ENCODE data around the gene SKAP1. TPM values are rescaled to one million over a fixed set of nuclear protein-coding genes. Genes with fewer than 3 reads are reported as not detected.

SKAP1 gene
- total RNA-seq, 1 donor from 2014 or later: not detected

- H3K4me3 ChIP-seq (ENCODE audit: insufficient read depth, low read depth, low read length): no peak overlapping the region
- peaks cover 20% of the 10 kb centered on the region for H3K27me3 Mint-ChIP-seq (ENCODE audit: low read depth, unreplicated experiment)
- no peak overlapping the region for H3K27ac Mint-ChIP-seq (ENCODE audit: unreplicated experiment)
Measured at GRCh38 chr17:48328457-48328856, 101.6 kb downstream of the SKAP1 start.

GRCh38 chr17:48326310-48326709, 103.7 kb downstream of the SKAP1 start:
- no peaks in the 10 kb centered on the region for H3K9me3 Mint-ChIP-seq (ENCODE audit: unreplicated experiment)
- no peak overlapping the region for H3K9ac ChIP-seq (ENCODE audit: low read length)
- no peaks in the 10 kb centered on the region for H3K4me1 Mint-ChIP-seq (ENCODE audit: low read depth, unreplicated experiment)
- no peaks in the 10 kb centered on the region for H3K9me3 ChIP-seq (ENCODE audit: insufficient read depth, low read depth, low read length)
- H3K4me3 Mint-ChIP-seq (ENCODE audit: unreplicated experiment): no peak overlapping the region
- FAIRE-seq: no peak
- no peaks in the 10 kb centered on the region for H3K79me2 ChIP-seq (ENCODE audit: insufficient read depth, low read length)
- H4K20me1 ChIP-seq (ENCODE audit: insufficient read depth, low read length): no peaks in the 10 kb centered on the region
- no peak overlapping the region for H3K4me2 ChIP-seq (ENCODE audit: low read length)
- TF ChIP-seq EZH2 (IDR thresholded peaks at IDR 0.05; ENCODE audit: insufficient read depth, low read length) (no peak), CTCF (IDR thresholded peaks at IDR 0.05; ENCODE audit: insufficient read depth, low read depth, low read length) (no peak)
- no peaks in the 10 kb centered on the region for H3K36me3 Mint-ChIP-seq (ENCODE audit: low read depth, unreplicated experiment)
- H3K27me3 Mint-ChIP-seq (ENCODE audit: low read depth, unreplicated experiment): peaks cover 29% of the 10 kb centered on the region
- no peaks in the 10 kb centered on the region for H3K36me3 ChIP-seq (ENCODE audit: insufficient read depth, low read length)
- no peak overlapping the region for H3K4me3 ChIP-seq (ENCODE audit: insufficient read depth, low read depth, low read length)
- DNase-seq (ENCODE audit: low read depth): no peak
- H3K27ac Mint-ChIP-seq (ENCODE audit: unreplicated experiment): no peak overlapping the region
- H3K4me1 ChIP-seq (ENCODE audit: insufficient read depth, low read length): no peaks in the 10 kb centered on the region
- H2AFZ ChIP-seq (ENCODE audit: low read depth, low read length): no peak overlapping the region
- peaks cover 56% of the 10 kb centered on the region for H3K27me3 ChIP-seq (ENCODE audit: insufficient read depth, low read length)
- no peak overlapping the region for H3K27ac ChIP-seq (ENCODE audit: low read depth, low read length)

More at GRCh38 chr17:48328457-48328856, 101.6 kb downstream of the SKAP1 start:
- DNase-seq (ENCODE audit: low read depth) (no peak), FAIRE-seq (no peak)
- Mint-ChIP-seq H3K9me3 (ENCODE audit: unreplicated experiment) (no peaks in the 10 kb centered on the region), H3K4me1 (ENCODE audit: low read depth, unreplicated experiment) (no peaks in the 10 kb centered on the region), H3K36me3 (ENCODE audit: low read depth, unreplicated experiment) (no peaks in the 10 kb centered on the region), H3K4me3 (ENCODE audit: unreplicated experiment) (no peak overlapping the region)
- H3K36me3 ChIP-seq (ENCODE audit: insufficient read depth, low read length): no peaks in the 10 kb centered on the region
- H3K4me2 ChIP-seq (ENCODE audit: low read length): no peak overlapping the region
- H3K27ac ChIP-seq (ENCODE audit: low read depth, low read length): no peak overlapping the region
- H3K4me1 ChIP-seq (ENCODE audit: insufficient read depth, low read length): no peaks in the 10 kb centered on the region
- TF ChIP-seq EZH2 (IDR thresholded peaks at IDR 0.05; ENCODE audit: insufficient read depth, low read length) (no peak), CTCF (IDR thresholded peaks at IDR 0.05; ENCODE audit: insufficient read depth, low read depth, low read length) (no peak)
- no peaks in the 10 kb centered on the region for H3K79me2 ChIP-seq (ENCODE audit: insufficient read depth, low read length)
- H3K9ac ChIP-seq (ENCODE audit: low read length): no peak overlapping the region
- no peaks in the 10 kb centered on the region for H3K9me3 ChIP-seq (ENCODE audit: insufficient read depth, low read depth, low read length)
- no peaks in the 10 kb centered on the region for H4K20me1 ChIP-seq (ENCODE audit: insufficient read depth, low read length)
- peaks cover 61% of the 10 kb centered on the region for H3K27me3 ChIP-seq (ENCODE audit: insufficient read depth, low read length)
- no peak overlapping the region for H2AFZ ChIP-seq (ENCODE audit: low read depth, low read length)

- no peak for FAIRE-seq
Measured at GRCh38 chr17:48322060-48322459, 108.0 kb downstream of the SKAP1 start.

More at GRCh38 chr17:48322060-48322459, 108.0 kb downstream of the SKAP1 start:
- H4K20me1 ChIP-seq (ENCODE audit: insufficient read depth, low read length): no peaks in the 10 kb centered on the region
- H3K4me1 ChIP-seq (ENCODE audit: insufficient read depth, low read length): no peaks in the 10 kb centered on the region
- no peaks in the 10 kb centered on the region for H3K9me3 Mint-ChIP-seq (ENCODE audit: unreplicated experiment)
- no peak overlapping the region for H3K4me2 ChIP-seq (ENCODE audit: low read length)
- H3K27ac ChIP-seq (ENCODE audit: low read depth, low read length): no peak overlapping the region
- no peak overlapping the region for H3K27ac Mint-ChIP-seq (ENCODE audit: unreplicated experiment)
- TF ChIP-seq EZH2 (IDR thresholded peaks at IDR 0.05; ENCODE audit: insufficient read depth, low read length) (no peak), CTCF (IDR thresholded peaks at IDR 0.05; ENCODE audit: insufficient read depth, low read depth, low read length) (no peak)
- H3K36me3 Mint-ChIP-seq (ENCODE audit: low read depth, unreplicated experiment): no peaks in the 10 kb centered on the region
- no peak overlapping the region for H3K4me3 Mint-ChIP-seq (ENCODE audit: unreplicated experiment)
- DNase-seq (ENCODE audit: low read depth): peak; percentile 2
- peaks cover 34% of the 10 kb centered on the region for H3K27me3 Mint-ChIP-seq (ENCODE audit: low read depth, unreplicated experiment)
- no peak overlapping the region for H3K4me3 ChIP-seq (ENCODE audit: insufficient read depth, low read depth, low read length)
- no peaks in the 10 kb centered on the region for H3K9me3 ChIP-seq (ENCODE audit: insufficient read depth, low read depth, low read length)
- no peak overlapping the region for H2AFZ ChIP-seq (ENCODE audit: low read depth, low read length)
- H3K27me3 ChIP-seq (ENCODE audit: insufficient read depth, low read length): peaks cover 47% of the 10 kb centered on the region
- no peak overlapping the region for H3K9ac ChIP-seq (ENCODE audit: low read length)
- no peaks in the 10 kb centered on the region for H3K4me1 Mint-ChIP-seq (ENCODE audit: low read depth, unreplicated experiment)
- no peaks in the 10 kb centered on the region for H3K36me3 ChIP-seq (ENCODE audit: insufficient read depth, low read length)
- no peaks in the 10 kb centered on the region for H3K79me2 ChIP-seq (ENCODE audit: insufficient read depth, low read length)
